ENCODE measurements around the gene MPHOSPH9.

The MPHOSPH9 gene

DNA sequence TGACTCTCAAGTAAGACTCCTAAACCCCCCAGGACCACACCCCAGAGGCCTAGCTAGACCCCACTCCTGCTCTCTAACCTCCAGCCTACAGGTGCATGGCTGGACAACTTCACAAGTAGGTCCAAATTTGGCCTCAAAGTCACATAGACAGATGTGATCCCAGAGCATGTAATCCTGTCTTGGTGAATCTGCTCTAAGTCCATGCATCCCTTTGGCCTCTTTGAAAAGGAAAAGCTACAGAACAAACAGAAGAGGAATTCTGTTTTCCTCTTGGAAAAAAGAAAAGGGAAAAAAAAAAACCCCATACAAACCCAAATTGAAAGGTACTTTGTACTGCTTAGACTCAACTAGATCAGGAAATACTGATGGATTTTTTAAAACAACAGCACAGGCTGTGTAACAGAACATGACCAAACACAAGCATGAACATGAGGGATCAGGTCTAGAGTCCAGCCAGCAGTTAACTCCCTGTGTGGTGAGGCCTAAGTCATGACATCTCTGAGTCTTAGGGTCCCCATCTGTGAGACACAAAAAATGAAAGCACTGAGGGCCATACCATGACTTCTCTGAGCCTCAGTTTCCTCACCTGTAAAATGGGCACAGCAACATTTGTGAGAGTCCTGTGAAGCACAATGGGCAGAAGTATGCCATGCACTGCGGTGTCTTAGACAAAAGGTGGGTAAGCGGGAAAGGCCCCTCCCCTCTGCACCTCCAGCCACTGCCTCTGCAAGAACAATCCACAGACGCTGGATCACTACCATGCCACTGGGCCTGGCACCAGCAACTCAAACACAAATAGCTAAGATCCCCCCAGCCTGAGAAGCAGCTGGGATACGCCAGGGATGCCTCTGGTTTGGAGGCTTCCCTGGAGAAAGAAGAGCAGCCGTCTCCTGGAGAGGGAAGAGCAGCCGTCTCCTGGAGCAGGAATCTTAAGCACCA, 92.0 kb downstream of the MPHOSPH9 start:
- no peak for TF ChIP-seq CTCF (conservative IDR thresholded peaks at IDR 0.05; ENCODE audit: low read length)
- DNase-seq (ENCODE audit: low read depth), result no peak
- no peak overlapping the region for H3K4me3 ChIP-seq (ENCODE audit: low read length)

DNA sequence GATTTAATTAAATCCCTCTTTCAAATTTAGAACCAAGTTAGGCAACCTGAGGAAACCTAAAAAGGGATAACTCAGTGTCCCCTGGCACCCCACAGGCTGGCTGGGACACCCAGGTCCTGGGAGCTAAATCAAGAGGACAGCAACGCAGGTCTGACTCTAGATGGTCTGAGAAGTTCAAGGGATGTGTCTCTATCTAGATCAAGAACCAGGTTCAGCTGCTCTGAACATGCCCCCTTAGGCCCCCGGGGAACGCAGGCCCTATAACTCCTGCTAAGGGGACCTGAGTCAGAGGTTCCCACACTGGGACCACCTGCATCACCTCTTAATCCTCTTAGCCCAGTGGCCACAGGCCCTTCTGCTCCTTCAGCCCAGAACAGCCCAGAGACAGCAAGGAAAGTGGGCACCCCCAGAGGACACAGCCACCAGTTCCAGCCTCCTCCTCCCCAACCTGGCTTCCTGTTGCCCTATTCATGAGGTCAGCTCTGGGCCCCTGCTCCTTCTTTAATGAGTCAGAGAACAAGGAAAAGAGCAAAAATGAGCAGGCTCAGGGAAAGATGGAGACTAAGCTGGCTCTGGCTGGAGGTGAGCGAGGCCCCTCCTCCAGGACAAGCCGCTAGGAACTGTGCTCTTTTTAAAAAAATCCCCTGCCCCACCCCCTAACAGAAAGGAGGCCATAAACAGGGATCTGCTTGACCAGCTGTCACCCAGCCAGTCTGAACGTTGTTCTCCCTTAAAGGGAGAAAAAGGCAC, 92.8 kb downstream of the MPHOSPH9 start:
- peak; percentile 40 for DNase-seq (ENCODE audit: low read depth)
- no peak overlapping the region for H3K4me3 ChIP-seq (ENCODE audit: low read length)
- TF ChIP-seq CTCF (conservative IDR thresholded peaks at IDR 0.05; ENCODE audit: low read length), result no peak

DNA sequence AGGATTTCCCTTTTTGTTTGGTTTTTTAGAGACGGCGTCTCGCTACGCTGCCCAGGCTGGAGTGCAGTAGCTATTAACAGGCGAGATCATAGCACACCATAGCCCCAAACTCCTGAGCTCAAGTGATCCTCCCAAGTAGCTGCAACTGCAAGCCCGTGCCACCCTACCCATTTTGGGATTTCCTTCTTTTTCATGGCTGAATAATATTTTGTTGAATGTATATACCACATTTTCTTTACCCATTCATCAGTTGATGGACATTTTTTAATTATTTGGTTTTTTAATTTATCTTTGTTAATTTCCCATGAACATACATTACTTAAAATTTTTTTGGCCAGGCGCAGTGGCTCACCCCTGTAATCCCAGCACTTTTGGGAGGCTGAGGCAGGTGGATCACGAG, 97.3 kb downstream of the MPHOSPH9 start:
- DNase-seq (ENCODE audit: low read depth), result no peak
- no peak overlapping the region for H3K4me3 ChIP-seq (ENCODE audit: low read length)
- TF ChIP-seq CTCF (conservative IDR thresholded peaks at IDR 0.05; ENCODE audit: low read length), result no peak

- H3K4me3 ChIP-seq (ENCODE audit: low read length), result no peak overlapping the region
- DNase-seq (ENCODE audit: low read depth), result no peak
- TF ChIP-seq CTCF (conservative IDR thresholded peaks at IDR 0.05; ENCODE audit: low read length), result no peak
Measured at GRCh38 chr12:123134826-123135225, 98.1 kb downstream of the MPHOSPH9 start.

DNA sequence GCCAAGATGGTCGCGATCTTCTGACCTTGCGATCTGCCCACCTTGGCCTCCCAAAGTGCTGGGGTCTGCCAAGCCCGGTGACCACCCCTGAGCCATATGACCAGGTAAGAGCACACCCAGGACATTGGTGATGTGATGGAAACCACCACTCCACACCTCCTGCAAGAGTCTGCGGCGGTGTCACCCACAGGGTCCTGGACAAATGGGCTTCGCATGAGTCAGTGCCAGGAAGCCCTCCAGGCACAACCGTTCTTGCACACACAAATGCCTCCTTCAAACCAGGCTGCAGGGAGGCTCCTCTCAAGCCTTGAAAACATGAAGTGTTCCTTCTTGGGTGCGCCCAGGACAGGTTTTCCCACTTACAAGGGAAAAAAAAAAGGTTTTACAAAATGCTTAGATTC, 98.7 kb downstream of the MPHOSPH9 start:
- H3K4me3 ChIP-seq (ENCODE audit: low read length), result no peak overlapping the region
- no peak for DNase-seq (ENCODE audit: low read depth)
- no peak for TF ChIP-seq CTCF (conservative IDR thresholded peaks at IDR 0.05; ENCODE audit: low read length)

DNA sequence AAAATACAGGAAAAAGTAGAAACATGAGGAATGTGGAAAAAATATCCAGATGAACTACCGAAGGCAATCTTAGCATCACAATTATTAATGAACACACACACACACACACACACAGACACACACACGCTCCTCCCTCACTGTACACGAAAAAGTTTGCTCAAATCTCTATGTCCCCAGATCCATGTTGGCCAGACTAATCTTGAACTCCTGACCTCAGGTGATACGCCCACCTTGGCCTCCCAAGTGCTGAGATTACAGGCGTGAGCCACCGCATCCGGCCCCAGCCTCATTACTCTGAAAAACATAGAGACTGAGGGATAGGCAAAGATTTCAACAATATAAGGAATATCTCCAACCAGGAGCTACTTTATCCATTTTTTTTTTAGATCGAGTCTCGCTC, 99.2 kb downstream of the MPHOSPH9 start:
- no peak for DNase-seq (ENCODE audit: low read depth)
- H3K4me3 ChIP-seq (ENCODE audit: low read length), result no peak overlapping the region
- TF ChIP-seq CTCF (conservative IDR thresholded peaks at IDR 0.05; ENCODE audit: low read length), result no peak
